Esophagus muscularis mucosa (tissue), 4 donors: Measurements from ENCODE around the gene CRYGS.

Experiments used
- EP300 ChIP-seq: sonication (generic); formaldehyde crosslinking; IDR thresholded peaks from one replicate; pipeline ENCODE4 v1.6.1; 2017; ENCODE audit warnings: antibody characterized with exemption
- POLR2A ChIP-seq: fragments of 450-650 bp; IDR thresholded peaks from one replicate; pipeline ENCODE4 v1.6.1; 2017; ENCODE audit warnings: antibody characterized with exemption, moderate library complexity, mild to moderate bottlenecking, low read depth
- POLR2AphosphoS5 ChIP-seq, 2 donors: sonication (generic); formaldehyde crosslinking; IDR thresholded peaks; one replicate each; pipeline ENCODE4 v1.6.1; 2017; ENCODE audit warnings: antibody characterized with exemption in 2 of 2
- TF ChIP-seq, protein P1 (sequence below), 3 experiments: fragments of 200-600 bp in 2 of 3; fragments of 450-650 bp in 1 of 3; sonication (generic) in 2 of 3; IDR thresholded peaks; one replicate each; pipeline ENCODE4 v1.5.1; 2017 to 2019; ENCODE audit warnings: antibody characterized with exemption in 3 of 3, mild to moderate bottlenecking in 2 of 3, moderate library complexity in 1 of 3

DNA sequence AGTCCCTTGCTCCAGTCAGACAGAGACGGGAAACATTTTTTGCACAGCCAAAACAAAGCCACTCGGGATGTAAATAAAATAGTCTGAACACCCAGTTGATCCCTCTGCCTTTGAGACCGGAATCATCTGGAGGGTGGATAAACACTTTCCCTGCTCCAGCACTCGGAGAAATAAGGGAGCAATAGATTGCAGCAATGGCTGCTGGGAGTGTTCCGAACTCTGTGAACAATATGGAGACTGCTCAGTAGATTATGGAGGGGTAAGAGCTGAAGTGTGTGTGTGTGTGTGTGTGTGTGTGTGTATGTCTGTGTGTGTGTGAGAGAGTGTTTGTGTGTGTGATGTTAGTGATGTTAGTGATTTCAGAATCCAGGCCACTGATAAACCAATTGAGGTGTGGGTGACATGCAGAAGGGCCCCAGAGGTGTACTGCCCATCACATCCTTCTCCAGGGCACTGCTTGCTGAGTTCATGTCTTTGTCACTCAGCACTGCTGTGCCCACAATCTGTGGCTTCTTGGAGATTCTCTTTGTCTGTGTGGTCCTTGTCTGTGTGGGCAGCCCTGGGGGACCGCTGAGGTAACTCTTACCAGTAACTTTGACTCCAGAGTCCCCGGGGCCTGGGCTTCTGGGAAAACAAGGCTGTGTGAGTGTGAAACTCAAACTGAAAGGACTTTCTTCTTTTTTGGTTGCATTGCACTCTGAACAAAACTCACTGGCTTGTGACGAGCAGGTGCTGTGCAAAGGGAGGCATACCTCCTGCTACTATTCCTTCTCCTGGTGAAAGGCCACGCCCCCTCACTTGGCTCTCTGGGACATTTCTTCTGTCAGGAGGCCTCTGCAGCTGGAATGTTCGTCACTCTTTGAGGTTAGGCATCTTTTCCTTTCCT lies 23.0 kb downstream of the CRYGS start:
- TF ChIP-seq, protein P1, sequence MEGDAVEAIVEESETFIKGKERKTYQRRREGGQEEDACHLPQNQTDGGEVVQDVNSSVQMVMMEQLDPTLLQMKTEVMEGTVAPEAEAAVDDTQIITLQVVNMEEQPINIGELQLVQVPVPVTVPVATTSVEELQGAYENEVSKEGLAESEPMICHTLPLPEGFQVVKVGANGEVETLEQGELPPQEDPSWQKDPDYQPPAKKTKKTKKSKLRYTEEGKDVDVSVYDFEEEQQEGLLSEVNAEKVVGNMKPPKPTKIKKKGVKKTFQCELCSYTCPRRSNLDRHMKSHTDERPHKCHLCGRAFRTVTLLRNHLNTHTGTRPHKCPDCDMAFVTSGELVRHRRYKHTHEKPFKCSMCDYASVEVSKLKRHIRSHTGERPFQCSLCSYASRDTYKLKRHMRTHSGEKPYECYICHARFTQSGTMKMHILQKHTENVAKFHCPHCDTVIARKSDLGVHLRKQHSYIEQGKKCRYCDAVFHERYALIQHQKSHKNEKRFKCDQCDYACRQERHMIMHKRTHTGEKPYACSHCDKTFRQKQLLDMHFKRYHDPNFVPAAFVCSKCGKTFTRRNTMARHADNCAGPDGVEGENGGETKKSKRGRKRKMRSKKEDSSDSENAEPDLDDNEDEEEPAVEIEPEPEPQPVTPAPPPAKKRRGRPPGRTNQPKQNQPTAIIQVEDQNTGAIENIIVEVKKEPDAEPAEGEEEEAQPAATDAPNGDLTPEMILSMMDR (IDR thresholded peaks at IDR 0.05): no peak
- TF ChIP-seq POLR2AphosphoS5 (IDR thresholded peaks at IDR 0.05): no peak
- TF ChIP-seq POLR2A: no peak
- TF ChIP-seq EP300: no peak
